NCI-H1694 (cell line): ENCODE results near the gene IL17REL.
A peak's percentile ranks its signal among the peaks of the same experiment; 100 is the strongest.
"Not testable (repeated sequence)": the region's sequence is repeated elsewhere in the genome, so short reads cannot be mapped to it uniquely, and the experiment has no call there.

Experiments
- DNase-seq: peaks from one replicate; lab custom pipeline; 2025; lab: John Stamatoyannopoulos, UW

IL17REL gene

DNA sequence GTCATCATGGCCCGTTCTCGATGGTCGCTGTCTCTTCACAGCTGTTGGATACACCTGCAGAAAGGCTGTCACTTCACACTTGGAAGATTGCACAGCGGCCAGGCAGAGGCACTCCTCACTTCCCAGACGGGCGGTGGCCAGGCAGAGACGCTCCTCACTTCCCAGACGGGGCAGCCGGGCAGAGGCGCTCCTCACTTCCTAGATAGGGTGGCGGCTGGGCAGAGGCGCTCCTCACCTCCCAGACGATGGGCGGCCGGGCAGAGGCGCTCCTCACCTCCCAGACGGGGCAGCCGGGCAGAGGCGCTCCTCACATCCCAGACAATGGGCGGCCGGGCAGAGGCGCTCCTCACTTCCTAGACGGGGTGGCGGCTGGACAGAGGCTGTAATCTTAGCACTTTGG, 22.7 kb downstream of the IL17REL start:
- DNase-seq, result not testable (repeated sequence)

DNA sequence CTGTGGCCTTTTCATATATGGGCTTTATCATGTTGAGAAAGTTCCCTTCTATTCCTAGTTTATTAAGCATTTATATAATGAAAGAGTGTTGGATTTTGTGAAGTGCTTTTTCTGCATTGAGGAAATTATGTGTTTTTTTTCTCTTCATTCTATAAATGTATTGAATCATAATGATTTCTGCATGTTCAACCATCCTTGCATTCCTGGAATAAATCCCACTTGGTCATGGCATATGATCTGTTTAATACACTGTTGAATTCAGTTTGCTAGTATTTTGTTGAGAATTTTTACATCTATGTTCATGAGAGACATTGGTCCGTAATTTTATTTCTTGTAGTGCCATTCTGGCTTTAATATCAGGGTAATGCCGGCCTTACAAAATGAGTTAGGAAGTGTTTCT, 26.2 kb downstream of the IL17REL start:
- DNase-seq, result no peak

DNA sequence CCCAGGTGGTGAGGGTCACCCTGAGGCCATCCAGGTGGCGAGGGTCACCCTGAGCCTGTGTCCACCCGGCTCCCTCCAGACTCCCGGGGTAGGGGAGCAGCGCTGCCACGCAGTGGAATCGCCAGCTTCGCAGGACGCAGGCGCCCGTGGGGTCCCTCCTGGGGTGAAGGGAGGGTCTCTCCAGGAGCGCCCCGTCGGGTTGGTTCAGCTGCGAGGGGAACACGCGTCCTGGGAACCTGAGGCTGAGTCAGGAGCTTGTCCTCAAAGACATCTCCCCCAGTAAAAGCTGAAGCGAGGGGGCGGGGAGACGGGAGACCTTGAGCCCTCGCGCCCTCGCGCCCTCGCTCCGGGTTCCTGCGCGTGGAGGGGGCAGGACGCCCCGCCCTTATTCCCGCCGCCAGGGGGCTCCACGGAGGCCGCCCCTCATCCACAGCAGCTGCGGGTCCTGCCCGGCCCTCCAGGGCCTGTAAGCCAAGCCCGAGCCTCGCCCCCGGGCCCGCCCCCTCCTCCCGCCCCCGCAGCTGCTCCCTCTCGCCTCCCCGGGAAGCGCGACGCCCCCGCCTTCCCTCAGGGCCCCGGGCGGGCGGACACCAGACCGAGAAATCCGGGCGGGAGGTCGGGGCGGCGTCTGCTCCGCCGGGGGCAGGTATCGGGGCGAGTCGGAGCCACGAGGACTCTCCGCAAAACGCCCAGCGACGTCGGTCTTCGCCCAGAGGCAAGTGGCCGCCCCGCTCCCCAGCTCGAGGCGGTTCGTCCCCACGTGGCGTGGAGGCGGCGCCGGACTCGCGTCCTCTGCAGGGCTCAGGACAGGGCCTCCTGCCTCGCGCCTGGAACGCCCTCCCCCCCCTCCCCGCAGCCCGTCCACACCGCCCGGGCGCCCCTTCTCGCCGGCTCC, 29.2 kb downstream of the IL17REL start:
- no peak for DNase-seq

DNA sequence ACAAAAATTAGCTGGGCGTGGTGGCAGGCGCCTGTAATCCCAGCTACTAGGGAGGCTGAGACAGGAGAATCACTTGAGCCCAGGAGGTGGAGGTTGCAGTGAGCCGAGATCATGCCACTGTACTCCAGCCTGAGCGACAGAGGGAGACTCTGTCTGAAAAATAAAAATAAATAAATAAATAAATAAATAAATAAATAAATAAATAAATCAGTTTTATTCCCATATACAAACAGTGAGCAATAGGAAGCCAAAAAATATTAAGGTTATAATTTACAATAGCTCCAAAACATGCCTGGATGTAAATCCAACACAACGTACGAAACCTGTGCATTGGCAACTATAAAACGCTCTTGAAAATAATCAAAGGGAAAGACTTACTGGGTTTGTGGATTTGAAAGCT, 30.8 kb downstream of the IL17REL start:
- DNase-seq, result not testable (repeated sequence)

DNA sequence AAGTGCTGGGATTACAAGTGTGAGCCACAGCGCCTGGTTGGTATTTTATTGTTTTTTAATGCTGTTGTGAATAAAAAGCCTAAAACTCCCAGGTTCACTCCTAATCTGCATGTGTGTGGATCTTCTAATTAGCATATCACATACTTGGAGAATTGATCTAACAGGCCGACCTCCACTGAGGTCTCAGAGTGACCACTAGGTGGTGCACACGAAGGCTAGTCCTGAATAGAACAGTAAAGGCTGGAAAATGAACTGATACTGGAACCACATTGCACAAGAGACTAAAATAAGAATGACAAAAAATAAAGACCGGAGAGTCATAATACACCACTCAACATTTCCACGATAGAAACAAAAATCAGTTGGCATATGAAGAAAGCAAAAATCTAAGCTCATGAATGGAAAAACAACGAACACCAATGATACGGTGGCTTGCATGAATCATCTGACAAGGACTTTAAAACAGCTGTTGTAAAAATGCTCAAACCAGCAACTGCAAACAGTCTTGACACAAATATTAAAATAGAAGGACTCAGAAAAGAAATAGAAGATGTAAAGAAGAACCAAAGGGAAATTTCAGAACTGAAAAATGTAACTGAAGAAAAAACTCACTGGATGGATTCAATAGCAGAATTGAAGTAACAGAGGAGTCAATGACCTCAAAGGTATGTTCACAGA, 32.8 kb downstream of the IL17REL start:
- DNase-seq, result peak; percentile 47

DNA sequence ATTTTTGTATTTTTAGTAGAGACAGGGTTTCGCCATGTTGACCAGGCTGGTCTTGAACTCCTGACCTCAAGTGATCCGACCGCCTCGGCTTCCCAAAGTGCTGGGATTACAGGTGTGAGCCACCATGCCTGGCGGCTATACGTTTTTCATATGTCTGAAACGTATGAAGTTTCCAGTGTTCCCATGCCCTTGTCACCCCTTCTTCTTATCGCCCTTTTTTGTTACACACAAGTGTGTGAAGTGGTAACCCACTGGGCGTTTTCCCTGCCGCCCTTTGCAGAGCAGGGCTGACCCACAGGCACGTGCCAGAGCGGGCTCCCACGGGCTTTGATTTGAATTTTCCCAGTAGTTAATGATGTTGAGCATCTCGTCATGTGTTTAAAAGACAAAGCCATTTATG, 35.0 kb downstream of the IL17REL start:
- no peak for DNase-seq

DNA sequence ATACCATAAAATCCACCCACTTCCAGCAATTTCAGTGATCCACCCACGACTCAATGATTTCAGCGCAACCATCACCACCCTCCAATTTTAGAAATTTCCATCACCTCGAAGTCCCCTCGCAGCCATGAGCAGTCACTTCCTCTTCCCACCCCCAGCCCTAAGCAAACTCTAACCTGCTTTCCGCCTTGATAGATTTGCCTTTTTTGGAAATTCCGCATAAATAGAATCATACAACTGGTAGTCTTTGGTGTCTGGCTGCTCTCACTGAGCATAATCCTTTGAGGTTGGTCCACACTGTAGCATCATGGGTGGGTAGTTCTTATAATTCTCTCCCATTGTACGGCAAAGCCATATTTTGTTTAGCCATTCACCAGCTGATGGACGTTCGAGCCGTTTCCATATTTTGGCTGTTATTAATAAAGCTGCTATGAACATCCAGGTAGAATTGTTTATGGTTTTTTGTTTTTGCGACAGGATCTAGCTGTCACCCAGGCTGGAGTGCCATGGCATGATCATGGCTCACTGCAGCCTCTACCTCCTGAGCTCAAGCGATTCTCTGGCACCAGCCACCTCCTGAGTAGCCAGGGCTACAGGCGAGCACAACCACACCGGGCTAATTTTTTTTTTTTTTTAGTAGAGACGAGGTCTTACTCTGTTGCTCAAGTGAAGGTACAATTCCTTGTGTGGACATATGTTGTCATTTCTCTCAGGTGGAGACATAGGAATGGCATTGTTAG, 36.0 kb downstream of the IL17REL start:
- DNase-seq, result no peak

DNA sequence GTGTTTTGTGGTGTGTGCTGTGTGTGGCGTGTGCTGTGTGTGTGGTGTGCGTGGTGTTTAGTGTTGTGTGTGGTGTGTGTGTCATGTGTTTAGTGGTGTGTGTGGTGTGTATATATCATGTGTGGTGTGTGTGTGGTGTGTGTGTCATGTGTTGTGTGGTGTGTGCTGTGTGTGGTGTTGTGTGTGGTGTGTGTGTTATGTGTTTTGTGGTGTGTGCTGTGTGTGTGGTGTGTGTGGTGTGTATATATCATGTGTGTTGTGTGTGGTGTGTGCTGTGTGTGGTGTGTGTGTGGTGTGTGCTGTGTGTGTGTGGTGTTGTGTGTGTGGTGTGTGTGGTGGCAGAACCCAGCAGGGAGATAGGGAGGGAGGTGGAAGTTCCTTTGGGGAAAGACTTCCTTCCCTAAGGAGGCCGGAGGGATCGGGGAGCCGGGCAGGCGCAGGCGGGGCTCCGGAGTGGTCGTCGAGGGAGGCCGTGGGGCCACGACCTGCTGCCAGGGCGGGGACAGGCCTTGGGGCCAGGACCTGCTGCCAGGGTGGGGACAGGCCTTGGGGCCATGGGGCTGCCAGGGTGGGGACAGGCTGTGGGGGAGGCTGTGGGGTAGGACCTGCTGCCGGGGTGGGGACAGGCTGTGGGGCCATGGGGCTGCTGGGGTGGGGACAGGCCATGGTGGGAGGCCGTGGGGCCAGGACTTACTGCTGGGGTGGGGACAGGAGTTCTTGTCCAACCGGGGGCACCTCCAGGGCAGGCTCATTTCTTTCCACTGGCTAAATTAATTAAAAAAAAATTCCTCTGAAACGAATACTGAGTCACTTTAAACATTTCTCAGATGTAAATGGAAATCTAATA, 36.8 kb downstream of the IL17REL start:
- DNase-seq, result no peak

DNA sequence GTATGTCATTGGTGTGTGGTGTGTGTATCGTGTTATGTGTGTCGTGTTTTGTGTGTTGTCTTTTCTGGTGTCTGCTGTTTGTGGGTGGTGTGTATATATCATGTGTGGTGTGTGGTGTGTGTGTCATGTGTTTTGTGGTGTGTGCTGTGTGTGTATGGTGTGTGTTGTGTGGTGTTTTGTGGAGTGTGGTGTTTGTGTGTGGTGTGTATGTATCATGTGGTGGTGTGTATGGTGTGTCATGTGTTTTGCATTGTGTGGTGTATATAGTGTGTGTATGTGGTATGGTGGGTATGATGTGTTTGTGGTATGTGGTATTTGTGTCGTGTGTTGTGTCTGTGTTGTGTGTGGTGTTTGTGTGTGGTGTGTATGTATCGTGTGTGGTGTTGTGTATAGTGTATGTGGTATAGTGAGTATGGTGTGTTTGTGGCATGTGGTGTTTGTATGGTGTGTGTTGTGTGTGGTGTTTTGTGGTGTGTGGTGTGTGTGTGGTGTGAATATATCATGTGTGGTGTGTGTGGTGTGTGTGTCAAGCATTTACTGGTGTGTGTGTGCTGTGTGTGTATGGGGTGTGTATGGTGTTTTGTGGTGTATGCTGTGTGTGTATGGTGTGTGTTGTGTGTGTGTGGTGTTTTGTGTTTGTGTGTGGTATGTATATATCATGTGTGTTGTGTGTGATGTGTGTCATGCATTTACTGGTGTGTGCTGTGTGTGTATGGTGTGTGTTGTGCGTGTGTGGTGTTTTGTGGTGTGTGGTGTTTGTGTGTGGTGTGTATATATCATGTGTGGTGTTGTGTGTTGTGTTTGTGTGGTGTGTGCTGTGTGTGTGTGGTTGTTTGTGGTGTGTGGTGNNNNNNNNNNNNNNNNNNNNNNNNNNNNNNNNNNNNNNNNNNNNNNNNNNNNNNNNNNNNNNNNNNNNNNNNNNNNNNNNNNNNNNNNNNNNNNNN, 39.3 kb downstream of the IL17REL start:
- DNase-seq, result no peak

DNA sequence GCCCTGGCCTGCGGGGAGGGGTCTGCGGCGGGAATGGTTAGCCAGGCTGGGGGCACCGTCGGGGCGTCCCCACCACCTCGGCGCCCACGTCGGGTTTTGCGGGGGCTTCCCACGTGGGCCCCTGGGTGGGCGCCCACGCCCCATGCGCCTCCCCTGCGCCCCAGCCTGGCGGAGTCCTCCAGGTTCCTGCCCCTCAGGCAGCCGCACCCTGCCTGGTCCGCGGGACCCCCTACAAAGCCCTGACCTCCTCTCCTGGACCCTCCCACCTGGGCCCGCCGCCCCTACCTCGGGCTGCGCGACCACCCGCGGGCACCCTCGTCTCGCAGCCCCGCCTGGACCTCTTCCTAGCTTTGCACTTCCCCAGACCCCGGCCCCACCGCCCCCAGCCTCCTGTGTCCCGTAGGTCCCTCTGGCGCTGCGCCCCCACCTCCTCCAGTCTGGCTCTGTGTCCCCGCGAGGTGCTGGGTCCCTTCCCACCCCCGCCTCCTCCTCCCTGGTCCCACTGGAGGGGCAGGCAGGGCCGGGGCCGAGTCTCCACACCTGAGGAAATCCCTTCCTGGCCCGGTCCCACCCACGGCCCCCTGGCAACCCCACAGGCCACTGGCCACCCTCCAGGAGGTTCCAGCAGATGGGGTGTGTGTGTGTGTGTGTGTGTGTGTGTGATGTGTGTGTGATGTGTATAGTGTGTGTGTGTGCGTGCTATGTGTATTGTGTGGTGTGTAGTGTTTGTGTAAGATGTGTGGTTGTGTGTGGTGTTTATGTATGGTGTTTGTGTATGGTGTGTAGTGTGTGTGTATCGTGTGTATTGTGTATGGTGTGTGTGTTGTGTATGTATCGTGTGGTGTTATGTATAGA, 40.2 kb downstream of the IL17REL start:
- DNase-seq, result no peak

DNA sequence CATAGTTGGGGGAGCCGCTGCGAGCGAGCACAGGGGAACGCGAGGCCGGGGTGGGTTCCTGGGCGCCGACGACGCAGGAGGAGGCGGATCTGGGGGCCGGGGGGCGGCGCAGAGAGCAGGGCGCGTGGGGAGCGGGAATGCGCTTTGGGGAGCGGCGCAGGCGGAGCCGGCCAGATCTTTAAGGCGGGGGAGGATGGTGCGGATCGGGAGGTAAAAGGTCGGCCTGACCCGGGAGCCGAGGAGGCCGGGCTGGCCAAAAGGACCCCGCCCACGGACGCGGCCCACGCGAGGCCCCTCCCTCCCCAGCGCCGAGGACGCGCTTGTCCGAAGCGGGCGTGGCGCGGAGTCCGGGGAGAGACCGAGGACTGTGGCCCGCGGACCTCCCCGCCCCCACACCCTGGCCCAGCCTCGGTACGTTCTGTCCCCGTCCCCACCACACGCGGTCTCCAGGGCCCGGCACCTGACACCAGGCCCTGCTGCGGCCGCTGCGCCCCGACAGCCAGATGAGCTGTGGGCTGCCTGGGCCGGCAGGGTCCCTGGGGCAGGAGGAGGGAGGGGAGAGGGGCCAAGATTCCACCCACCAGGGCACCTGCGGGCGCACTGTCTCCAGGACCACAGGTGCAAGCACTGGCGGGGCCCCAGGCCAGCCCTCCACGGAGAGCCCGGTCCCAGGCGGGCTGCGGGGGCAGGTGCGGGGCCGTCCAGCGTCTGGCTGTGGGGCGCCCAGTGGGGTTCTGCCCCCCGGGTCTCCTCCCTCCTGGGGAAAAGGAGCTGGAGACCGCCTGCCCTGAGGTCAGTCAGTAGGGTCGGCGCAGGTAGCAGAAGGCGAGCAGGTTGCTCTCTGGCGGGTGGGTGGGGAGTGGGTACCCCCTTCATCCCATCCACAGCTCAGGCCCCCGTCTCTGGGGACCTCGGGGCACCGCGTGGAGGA, 41.1 kb downstream of the IL17REL start:
- no peak for DNase-seq

DNA sequence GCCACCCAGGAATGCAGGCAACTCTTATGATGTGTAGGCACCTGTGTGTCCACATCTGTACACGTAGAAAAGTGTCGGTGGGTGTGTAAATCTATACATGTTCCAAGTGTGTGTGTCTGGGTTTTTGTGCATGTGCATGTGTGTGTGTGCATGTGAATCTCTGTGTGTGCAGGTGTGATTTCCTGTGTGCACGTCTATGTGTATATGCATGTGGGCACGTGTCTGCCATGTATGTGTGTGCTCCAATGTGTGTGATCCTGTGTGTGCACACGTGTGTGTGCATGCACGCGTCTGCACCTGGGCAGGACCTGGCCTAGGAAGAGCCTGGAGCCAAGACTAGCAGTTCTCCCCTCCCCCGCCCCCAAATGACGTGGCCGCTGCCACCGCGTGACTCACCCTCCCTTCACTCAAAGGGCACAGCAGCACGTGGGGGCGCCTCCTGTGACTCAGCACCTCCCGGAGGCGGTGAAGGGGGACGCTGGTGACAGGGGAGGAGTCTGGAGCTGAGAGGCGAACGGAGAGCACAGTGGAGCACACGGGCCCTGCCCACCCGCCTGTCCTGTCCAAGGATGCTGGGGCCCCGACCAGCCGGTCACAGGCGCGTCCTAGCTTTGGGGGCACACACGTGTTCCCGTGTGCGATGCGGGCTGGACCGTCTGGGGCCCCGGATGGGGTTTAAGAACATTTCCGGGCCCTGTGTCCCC, 41.9 kb downstream of the IL17REL start:
- peak; percentile 90 for DNase-seq

DNA sequence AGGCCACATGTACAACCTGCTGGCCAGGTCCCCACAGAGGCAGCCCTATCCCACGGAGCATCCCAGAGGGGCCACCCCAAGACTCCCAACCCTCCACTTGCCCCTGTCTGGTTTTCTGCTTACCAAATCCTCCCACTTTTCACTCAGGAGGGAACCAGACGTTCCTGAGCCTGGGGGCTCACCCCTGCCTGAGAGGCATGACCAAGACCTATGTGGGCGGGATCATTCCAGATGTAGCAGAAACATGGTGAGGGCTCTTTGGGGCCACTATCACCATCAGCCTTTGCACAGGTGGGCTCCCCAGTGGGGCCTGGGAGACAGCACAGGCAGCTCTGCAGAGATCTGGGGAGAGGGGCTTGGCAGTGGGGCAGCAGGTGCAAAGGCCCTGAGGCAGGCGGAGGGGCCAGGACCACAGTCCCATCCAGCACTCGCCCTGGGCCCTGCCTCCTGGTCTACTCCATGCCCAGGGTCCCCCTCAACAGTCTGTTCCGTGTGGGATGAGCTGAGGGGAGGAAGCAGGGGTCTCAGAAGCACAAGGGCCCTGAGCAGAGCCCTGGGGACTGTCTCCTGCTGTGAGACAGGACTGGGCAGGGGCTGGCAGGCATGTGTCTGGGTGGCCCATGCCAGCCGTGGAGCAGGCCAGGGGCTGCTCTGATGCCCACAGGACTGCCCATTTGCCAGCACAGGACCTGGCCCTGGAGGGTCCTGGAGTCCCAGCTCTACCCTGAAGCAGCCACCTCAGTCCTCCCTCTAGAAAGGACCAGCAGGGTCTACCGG, 42.6 kb downstream of the IL17REL start:
- no peak for DNase-seq

DNA sequence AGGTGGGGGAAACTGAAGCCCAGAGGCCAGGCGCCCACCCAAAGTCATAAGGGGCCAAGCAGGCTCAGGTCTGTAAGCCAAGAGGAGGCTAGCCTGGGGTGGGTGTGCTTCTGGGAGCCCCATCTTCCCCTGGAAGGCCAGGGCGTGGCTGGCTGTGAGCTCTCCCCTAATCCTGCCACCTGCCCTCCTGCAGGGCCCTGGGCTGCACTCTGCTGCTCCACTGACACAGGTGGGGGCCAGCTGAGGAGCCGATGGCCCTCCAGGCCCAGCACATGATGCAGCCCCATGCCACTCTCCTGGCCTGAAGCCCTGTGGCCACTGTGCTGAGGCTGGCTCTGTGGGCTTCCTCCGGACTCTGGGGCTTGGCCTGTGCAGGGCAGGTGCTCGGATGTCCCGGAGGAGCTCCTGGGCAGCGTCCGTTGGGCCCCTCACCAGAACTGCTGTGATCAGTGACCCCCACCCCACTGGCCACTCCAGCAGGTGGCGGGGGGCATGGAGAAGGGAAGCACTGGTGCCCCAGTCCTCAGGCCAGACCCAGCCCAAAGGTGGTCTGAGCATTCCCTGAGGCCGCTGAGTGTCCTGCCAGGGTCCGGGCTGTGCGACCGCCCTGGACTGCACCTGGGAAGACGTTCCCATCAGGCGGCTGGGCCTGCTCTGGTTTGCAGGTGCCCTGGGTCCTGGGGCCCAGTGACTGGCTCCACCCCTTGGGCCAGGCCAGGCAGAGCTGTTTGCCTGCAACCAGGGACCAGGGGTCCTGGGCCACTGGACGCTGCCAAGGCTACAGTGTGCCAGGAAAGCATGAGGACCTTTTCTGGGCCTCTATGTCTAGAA, 43.5 kb downstream of the IL17REL start:
- DNase-seq, result no peak

DNA sequence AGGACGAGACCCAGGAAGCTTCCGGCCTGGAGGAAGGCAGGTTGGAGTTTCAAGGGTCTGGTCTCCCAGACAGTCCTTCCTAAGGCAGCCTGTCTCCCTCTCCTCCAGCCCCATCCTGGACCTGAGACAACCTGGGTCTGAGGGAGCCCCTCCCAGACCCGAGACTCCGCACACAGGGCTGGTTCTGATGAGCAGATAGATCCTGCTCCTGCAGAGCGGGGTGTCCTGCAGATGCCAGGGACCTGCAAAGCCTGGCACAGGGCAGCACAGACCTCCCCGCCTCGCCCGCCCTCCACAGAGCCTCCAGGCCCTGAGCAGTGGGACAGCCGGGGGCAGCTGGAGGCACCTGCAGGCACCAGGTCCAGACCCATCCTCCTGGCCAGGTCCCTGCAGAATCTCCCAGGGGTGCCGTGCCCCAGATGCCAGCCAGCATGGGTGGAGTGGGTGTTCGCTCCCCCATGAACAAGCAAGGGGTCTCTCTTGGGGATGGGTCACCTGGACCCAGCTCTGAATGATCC, 44.2 kb downstream of the IL17REL start:
- no peak for DNase-seq

DNA sequence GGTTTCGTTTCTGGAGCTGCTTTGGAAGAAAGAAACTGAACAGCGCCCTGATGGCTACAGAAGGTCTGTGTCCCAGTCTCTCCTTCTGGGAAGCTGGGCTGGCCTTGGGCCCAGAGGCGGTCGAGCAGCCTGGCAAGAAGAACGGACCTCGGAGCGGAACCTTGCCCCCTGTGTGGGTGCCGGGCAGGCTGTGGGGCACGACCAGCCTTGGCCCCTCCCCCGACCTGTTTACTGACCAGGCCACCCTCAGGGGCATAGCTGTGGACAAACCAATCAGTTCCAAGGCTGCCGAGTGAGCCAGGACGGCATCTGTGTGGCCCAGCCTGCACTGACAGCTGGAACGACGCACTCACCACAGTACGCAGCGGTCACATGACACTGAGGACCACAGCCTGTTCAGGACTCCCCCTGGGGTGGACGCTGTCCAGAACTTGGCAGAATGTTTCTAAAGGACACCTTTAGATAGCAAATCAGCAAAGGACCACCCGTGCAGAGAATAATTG, 44.8 kb downstream of the IL17REL start:
- no peak for DNase-seq
